COR-L47 (cell line): ENCODE results near the gene TMPRSS3.

Source experiments
- DNase-seq: peaks from one replicate; lab custom pipeline; 2025; lab: John Stamatoyannopoulos, UW

Gene TMPRSS3

GRCh38 chr21:42350318-42350910, 45.4 kb downstream of the TMPRSS3 start:
- DNase-seq: no peak

- DNase-seq: no peak
These were observed 46.2 kb downstream of the TMPRSS3 start for GRCh38 chr21:42349420-42350317.

GRCh38 chr21:42348762-42349161, 47.1 kb downstream of the TMPRSS3 start:
- no peak for DNase-seq

- no peak for DNase-seq
These were observed 48.1 kb downstream of the TMPRSS3 start for GRCh38 chr21:42347601-42348327.

- DNase-seq: no peak
These were observed 48.8 kb downstream of the TMPRSS3 start for GRCh38 chr21:42346866-42347600.

- DNase-seq: no peak
These were observed 49.4 kb downstream of the TMPRSS3 start for GRCh38 chr21:42346441-42346840.

- DNase-seq: no peak
These were observed 51.2 kb downstream of the TMPRSS3 start for GRCh38 chr21:42344631-42345030.

- no peak for DNase-seq
These were observed 51.8 kb downstream of the TMPRSS3 start for GRCh38 chr21:42343963-42344510.

GRCh38 chr21:42343556-42343955, 52.3 kb downstream of the TMPRSS3 start:
- no peak for DNase-seq

GRCh38 chr21:42343101-42343500, 52.8 kb downstream of the TMPRSS3 start:
- DNase-seq: no peak

GRCh38 chr21:42341776-42342542, 53.9 kb downstream of the TMPRSS3 start:
- DNase-seq: no peak

GRCh38 chr21:42340187-42341050, 55.4 kb downstream of the TMPRSS3 start:
- DNase-seq: no peak

- no peak for DNase-seq
These were observed 56.8 kb downstream of the TMPRSS3 start for GRCh38 chr21:42338729-42339715.

- DNase-seq: peak; percentile 89
These were observed 57.8 kb downstream of the TMPRSS3 start for GRCh38 chr21:42337830-42338728.

GRCh38 chr21:42337276-42337675, 58.6 kb downstream of the TMPRSS3 start:
- DNase-seq: no peak

- DNase-seq: no peak
These were observed 59.8 kb downstream of the TMPRSS3 start for GRCh38 chr21:42336054-42336453.

- DNase-seq: no peak
These were observed 63.1 kb downstream of the TMPRSS3 start for GRCh38 chr21:42332557-42333317.
